GM10266 (cell line): Measurements from ENCODE around the gene KIRREL3.

Experiments
- DNase-seq: peaks from one replicate; pipeline ENCODE4 v3.0.0; 2012; ENCODE audit errors: extremely low spot score
- TF ChIP-seq, protein P1 (sequence below): IDR thresholded peaks from 2 replicates; pipeline ENCODE4 v1.5.1; 2012; ENCODE audit warnings: mild to moderate bottlenecking, low read depth; ENCODE audit not compliant: control insufficient read depth, insufficient read depth; ENCODE audit errors: missing control alignments

KIRREL3 gene

DNA sequence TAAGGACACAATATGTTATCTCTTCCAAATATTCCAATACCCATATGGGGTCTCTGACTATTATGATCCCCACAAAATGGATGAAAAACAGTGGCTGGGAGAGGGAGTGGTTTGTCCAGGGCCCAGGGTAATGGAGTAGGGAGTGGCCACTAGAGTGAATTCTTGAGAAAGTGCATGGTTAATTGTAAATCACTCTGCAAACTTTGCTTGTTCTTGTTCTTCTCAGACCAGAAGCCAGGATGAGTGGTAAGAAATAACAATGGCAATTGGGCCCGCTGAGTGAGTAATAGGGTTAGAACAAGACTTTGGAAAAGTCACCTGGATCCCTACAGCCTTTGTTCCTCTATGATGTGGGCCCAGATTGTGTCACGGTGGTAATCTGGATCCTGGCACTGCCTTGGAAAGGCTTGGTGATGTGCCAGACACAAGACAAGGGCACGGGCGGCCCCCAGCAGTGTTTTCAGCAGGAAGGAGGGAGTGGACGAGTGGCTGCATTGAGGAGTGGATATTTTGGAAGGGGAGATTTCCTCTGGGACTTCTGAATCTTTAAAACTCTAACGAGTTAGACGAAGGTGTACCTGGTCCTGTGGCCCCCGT, 18.2 kb upstream of the KIRREL3 start:
- TF ChIP-seq, protein P1, sequence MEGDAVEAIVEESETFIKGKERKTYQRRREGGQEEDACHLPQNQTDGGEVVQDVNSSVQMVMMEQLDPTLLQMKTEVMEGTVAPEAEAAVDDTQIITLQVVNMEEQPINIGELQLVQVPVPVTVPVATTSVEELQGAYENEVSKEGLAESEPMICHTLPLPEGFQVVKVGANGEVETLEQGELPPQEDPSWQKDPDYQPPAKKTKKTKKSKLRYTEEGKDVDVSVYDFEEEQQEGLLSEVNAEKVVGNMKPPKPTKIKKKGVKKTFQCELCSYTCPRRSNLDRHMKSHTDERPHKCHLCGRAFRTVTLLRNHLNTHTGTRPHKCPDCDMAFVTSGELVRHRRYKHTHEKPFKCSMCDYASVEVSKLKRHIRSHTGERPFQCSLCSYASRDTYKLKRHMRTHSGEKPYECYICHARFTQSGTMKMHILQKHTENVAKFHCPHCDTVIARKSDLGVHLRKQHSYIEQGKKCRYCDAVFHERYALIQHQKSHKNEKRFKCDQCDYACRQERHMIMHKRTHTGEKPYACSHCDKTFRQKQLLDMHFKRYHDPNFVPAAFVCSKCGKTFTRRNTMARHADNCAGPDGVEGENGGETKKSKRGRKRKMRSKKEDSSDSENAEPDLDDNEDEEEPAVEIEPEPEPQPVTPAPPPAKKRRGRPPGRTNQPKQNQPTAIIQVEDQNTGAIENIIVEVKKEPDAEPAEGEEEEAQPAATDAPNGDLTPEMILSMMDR, result no peak
- DNase-seq, result no peak

DNA sequence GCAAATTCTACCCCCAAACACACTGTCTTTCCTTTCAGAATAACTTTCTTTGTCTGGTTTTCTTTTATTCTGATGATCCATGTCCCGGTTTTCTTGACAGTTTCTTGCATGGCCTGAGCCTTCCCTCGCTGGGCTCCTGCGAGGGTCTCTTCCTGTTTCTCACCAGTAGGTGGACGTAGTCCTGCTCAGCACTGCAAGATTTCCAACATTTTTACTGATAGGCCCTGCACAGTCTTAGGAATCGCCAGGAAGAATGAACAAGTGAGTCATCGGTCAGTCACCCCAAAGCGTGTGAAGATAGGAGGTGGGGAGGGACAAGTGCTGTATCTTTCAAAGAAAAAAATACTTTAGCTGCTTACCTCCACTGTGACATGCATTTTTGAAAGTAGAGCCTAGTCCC, 16.9 kb upstream of the KIRREL3 start:
- TF ChIP-seq, protein P1, result no peak
- DNase-seq, result no peak

DNA sequence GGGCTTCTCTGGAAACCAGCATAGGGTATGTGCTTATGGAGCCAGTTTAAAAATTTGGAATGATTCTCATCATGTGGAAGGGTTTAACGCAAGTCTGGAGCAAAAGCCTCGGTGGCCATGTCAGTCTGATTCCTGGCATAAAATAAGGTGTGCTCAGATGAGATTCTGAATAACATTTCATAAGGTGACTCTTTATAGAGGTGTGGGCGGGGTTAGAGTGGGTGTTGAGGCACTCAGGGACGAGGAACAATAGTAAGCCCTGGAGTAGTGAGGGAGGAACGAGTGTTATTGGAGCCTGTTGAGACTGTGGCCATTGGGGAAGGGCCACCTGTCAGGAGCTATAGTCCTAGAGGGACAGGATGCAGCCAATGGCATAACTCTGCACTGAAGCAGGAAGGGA, 13.0 kb upstream of the KIRREL3 start:
- TF ChIP-seq, protein P1, result no peak
- DNase-seq, result no peak

DNA sequence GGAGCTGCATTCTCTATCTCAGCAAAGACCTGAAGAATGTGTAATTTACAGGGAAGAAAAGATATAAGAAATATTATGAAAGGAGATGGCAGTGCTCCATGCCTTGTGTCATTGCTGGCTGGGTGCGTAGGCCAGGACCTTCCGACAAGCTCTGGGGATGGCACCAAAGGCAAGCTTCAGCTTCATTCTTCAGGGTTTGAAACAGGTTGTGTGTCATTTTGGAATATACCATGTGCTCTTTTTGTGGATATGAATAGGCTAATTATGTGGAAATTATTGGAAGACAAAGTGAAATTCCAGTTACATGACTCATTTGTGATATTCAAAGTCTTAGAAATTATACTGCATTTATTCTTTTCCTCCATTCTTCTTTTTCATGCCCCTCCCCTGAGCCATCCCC, 5.7 kb upstream of the KIRREL3 start:
- TF ChIP-seq, protein P1, result no peak
- no peak for DNase-seq

DNA sequence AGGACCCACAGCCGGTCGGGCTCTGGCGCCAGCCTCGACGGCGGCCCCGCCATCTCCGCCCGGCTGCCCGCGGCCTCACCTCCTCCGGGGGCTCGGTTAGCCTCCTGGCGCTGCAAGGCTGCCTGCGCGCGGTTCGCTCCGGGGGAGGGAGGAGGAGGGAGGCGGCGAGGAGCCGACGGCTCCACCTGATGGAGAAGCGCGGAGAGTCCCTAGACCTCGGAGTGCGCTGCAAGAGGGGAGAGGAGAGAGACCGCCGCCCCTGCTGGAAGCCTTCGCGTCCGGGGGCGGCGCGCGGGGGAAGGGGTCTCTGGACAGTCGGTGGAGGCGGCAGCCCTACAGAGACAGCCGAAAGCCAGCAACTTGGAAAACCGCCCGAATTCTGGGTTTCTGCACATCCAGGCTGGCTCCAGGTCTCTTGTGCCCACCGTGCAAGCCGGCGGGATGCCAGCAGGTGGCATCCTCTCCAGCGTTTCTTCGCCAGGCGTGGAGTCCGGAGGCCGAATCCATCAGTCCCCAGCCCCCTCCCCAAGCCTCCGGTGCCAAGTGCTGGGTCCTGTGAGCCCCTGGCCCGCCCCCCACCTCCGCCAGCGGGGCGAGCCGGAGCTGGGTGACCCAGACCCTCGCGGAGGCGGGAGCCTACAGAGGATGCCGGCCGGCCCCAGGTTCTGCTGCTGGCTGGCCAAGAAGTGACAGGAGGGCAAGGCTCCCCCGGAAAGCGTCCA, 2.9 kb upstream of the KIRREL3 start:
- no peak for DNase-seq

DNA sequence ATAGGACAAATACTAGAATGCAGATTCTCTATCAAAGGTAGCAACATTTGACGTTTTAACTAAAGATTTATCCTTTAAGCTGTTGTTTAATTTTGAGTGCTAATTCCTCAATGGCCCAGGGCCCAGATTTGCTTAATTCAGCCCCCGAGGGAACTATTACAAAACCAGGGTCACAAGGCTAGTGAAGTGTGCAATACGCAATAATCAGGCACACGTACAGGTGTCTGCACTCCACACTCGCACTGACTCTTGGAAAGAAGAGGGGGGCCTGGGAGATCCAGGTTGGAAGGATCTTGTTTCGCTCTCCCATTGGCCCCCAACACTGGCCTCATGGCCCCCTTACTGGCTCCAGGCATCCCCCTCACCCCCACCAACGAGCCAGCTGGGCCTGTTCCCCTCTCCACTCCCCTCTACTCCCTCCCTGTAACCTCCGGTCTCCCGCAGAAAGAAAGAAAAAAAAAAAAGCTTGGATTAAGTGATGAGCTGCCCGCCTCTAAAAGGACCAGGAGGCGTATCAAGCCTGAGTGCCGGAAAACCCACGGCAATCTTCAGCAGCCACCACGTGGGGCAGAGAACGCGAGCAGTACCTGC, 2.2 kb upstream of the KIRREL3 start:
- no peak for DNase-seq
- TF ChIP-seq, protein P1, result no peak

More for the DNA sequence above, 2.9 kb upstream of the KIRREL3 start:
- TF ChIP-seq, protein P1, result no peak

DNA sequence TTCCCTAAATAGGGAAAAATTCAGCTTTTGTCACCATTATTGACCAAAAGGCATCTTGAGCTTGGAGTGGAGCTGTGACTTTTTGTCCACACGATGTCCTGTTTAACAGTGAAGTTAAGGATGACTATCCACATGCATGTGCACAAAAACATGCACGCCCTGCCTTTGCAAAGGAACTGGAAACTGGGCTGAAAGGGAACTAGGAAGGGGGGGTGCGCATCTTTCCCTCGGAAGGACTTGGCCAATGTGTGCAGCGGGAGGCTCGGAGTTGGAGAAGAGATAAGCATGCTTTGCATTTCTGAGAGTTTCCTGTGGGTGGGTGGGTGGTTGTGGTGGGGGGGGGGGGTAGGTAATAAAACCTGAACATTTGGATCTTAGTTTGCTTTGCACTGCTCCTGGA, 411 bp upstream of the KIRREL3 start:
- DNase-seq, result no peak
- TF ChIP-seq, protein P1, result no peak
